H9 (cell line): ENCODE data around the gene LAMTOR4. TPM values are rescaled to one million over a fixed set of nuclear protein-coding genes. Genes with fewer than 3 reads are reported as not detected.

ENCODE experiments used
- DNase-seq: peaks from one replicate; pipeline ENCODE4 v3.0.0-alpha.2; 2017
- H2AFZ ChIP-seq: one replicate; pipeline ENCODE4 v1.6.1; 2013; ENCODE audit warnings: mild to moderate bottlenecking, low read length, control low read depth, moderate library complexity
- H2AK5ac ChIP-seq: 2 replicates; pipeline ENCODE4 v1.6.1; 2013; ENCODE audit warnings: low read length, control low read depth, mixed read lengths; ENCODE audit not compliant: insufficient read length
- H2BK120ac ChIP-seq: one replicate; pipeline ENCODE4 v1.6.1; 2013; ENCODE audit warnings: low read depth, mild to moderate bottlenecking, low read length, control low read depth, inconsistent platforms; ENCODE audit not compliant: poor library complexity, severe bottlenecking
- H2BK12ac ChIP-seq: 2 replicates; pipeline ENCODE4 v1.6.1; 2013; ENCODE audit warnings: low read length, control low read depth, mixed read lengths, low read depth; ENCODE audit not compliant: insufficient read length
- H2BK15ac ChIP-seq: 2 replicates; pipeline ENCODE4 v1.6.1; 2013; ENCODE audit warnings: low read depth, low read length, control low read depth
- H2BK20ac ChIP-seq: one replicate; pipeline ENCODE4 v1.6.1; 2013; ENCODE audit warnings: low read depth, mild to moderate bottlenecking, low read length, control low read depth, inconsistent platforms; ENCODE audit not compliant: poor library complexity, severe bottlenecking
- H2BK5ac ChIP-seq: 2 replicates; pipeline ENCODE4 v1.6.1; 2013; ENCODE audit warnings: low read length, control low read depth, mixed read lengths; ENCODE audit not compliant: insufficient read length
- H3K14ac ChIP-seq: 2 replicates; pipeline ENCODE4 v1.6.1; 2013; ENCODE audit warnings: low read length, control low read depth; ENCODE audit not compliant: insufficient read depth
- H3K18ac ChIP-seq: 2 replicates; pipeline ENCODE4 v1.6.1; 2013; ENCODE audit warnings: low read depth, mild to moderate bottlenecking, mixed read lengths, low read length, control low read depth; ENCODE audit not compliant: insufficient read length
- H3K23ac ChIP-seq: 2 replicates; pipeline ENCODE4 v1.6.1; 2013; ENCODE audit warnings: low read length, control low read depth, mixed read lengths, low read depth; ENCODE audit not compliant: insufficient read length
- H3K23me2 ChIP-seq: 2 replicates; pipeline ENCODE4 v1.6.1; 2013; ENCODE audit warnings: low read depth, mild to moderate bottlenecking, mixed read lengths, low read length, control low read depth; ENCODE audit not compliant: insufficient read length, poor library complexity, severe bottlenecking
- H3K27ac ChIP-seq: 2 replicates; pipeline ENCODE4 v1.5.1; 2013; ENCODE audit warnings: low read length, control low read depth, mixed read lengths, low read depth; ENCODE audit not compliant: insufficient read length
- H3K27me3 ChIP-seq: 2 replicates; pipeline ENCODE4 v1.6.1; 2013; ENCODE audit warnings: low read length, control low read depth, inconsistent platforms; ENCODE audit not compliant: insufficient read depth
- H3K4ac ChIP-seq: 2 replicates; pipeline ENCODE4 v1.6.1; 2013; ENCODE audit warnings: low read depth, mild to moderate bottlenecking, control low read depth, inconsistent platforms, low read length, moderate library complexity
- H3K4me1 ChIP-seq: 2 replicates; pipeline ENCODE4 v1.6.1; 2013; ENCODE audit warnings: low read length, control low read depth, inconsistent platforms; ENCODE audit not compliant: insufficient read depth
- H3K4me2 ChIP-seq: 2 replicates; pipeline ENCODE4 v1.6.1; 2013; ENCODE audit warnings: low read length, control low read depth, mixed read lengths; ENCODE audit not compliant: insufficient read length, insufficient read depth
- H3K56ac ChIP-seq: 2 replicates; pipeline ENCODE4 v1.6.1; 2013; ENCODE audit warnings: low read depth, mild to moderate bottlenecking, mixed read lengths, low read length, control low read depth; ENCODE audit not compliant: insufficient read length
- H3K79me1 ChIP-seq: 2 replicates; pipeline ENCODE4 v1.6.1; 2013; ENCODE audit warnings: low read depth, mild to moderate bottlenecking, moderate library complexity, low read length, control low read depth, inconsistent platforms; ENCODE audit not compliant: insufficient read depth, poor library complexity, severe bottlenecking
- H3K79me2 ChIP-seq: 2 replicates; pipeline ENCODE4 v1.6.1; 2013; ENCODE audit warnings: low read length, control low read depth, inconsistent platforms; ENCODE audit not compliant: insufficient read depth
- H3K9ac ChIP-seq: 2 replicates; pipeline ENCODE4 v1.6.1; 2013; ENCODE audit warnings: low read length, control low read depth, mixed read lengths; ENCODE audit not compliant: insufficient read length; ENCODE audit errors: extremely low read depth
- H3K9me3 ChIP-seq: one replicate; pipeline ENCODE4 v1.6.1; 2013; ENCODE audit warnings: low read depth, low read length, inconsistent platforms; ENCODE audit not compliant: control insufficient read depth
- H3T11ph ChIP-seq: one replicate; pipeline ENCODE4 v1.6.1; 2013; ENCODE audit warnings: mild to moderate bottlenecking, low read length, control low read depth, inconsistent platforms
- H4K20me1 ChIP-seq: one replicate; pipeline ENCODE4 v1.6.1; 2013; ENCODE audit not compliant: control insufficient read depth, insufficient read length, insufficient read depth
- H4K5ac ChIP-seq: 2 replicates; pipeline ENCODE4 v1.6.1; 2013; ENCODE audit warnings: low read depth, mild to moderate bottlenecking, mixed read lengths, low read length, control low read depth; ENCODE audit not compliant: insufficient read length
- H4K8ac ChIP-seq: replicated peaks from 2 replicates; pipeline ENCODE4 v1.6.1; 2013; ENCODE audit warnings: low read length, control low read depth, mixed read lengths, low read depth; ENCODE audit not compliant: insufficient read length
- H4K91ac ChIP-seq: 2 replicates; pipeline ENCODE4 v1.6.1; 2013; ENCODE audit warnings: low read depth, mild to moderate bottlenecking, moderate library complexity, mixed read lengths, low read length, control low read depth; ENCODE audit not compliant: insufficient read length
- H3K27ac Mint-ChIP-seq, 3 experiments: 2 replicates in 2 of 3; 3 replicates in 1 of 3; pipeline ENCODE4 v1.8.0; 2020 to 2021; ENCODE audit warnings: mixed read lengths in 3 of 3, mild to moderate bottlenecking in 1 of 3, moderate library complexity in 1 of 3
- H3K27me3 Mint-ChIP-seq: 2 replicates; pipeline ENCODE4 v1.8.0; 2021; ENCODE audit warnings: low read depth, mild to moderate bottlenecking, moderate library complexity, mixed read lengths
- H3K36me3 Mint-ChIP-seq, 3 experiments: 2 replicates in 2 of 3; 3 replicates in 1 of 3; pipeline ENCODE4 v1.8.0; 2020 to 2021; ENCODE audit warnings: low read depth in 3 of 3, mixed read lengths in 3 of 3; ENCODE audit not compliant: insufficient read depth in 1 of 3
- H3K4me1 Mint-ChIP-seq, 2 experiments: 2 replicates each; pipeline ENCODE4 v1.8.0; 2020; ENCODE audit warnings: mixed read lengths in 2 of 2
- H3K4me3 Mint-ChIP-seq, 2 experiments: 2 replicates in 1 of 2; 3 replicates in 1 of 2; pipeline ENCODE4 v1.8.0; 2020 to 2021; ENCODE audit warnings: mild to moderate bottlenecking in 2 of 2, mixed read lengths in 2 of 2, moderate library complexity in 1 of 2
- H3K9me3 Mint-ChIP-seq, 2 experiments: 2 replicates in 1 of 2; 3 replicates in 1 of 2; pipeline ENCODE4 v1.8.0; 2020; ENCODE audit warnings: mild to moderate bottlenecking in 2 of 2, mixed read lengths in 2 of 2, moderate library complexity in 1 of 2
- CTCF ChIP-seq: fragments of 200-600 bp; sonication (generic); conservative IDR thresholded peaks from 3 replicates; pipeline ENCODE4 v1.8.0; 2021; ENCODE audit warnings: antibody characterized with exemption, mild to moderate bottlenecking
- total RNA-seq: library from RNA; stranded (reverse); gene quantifications from 2 replicates; pipeline ENCODE4 v1.2.1, GENCODE V29; 2021

The LAMTOR4 gene
- total RNA-seq, 1 experiment from 2014 or later: 179 TPM

GRCh38 chr7:100152404-100152803 is 3.7 kb downstream of the LAMTOR4 start:
- Histone ChIP-seq H3K14ac (no peak overlapping the region), H3K4me1 (no peaks in the 10 kb centered on the region; the same call in 1 of the 2 replicates), H2AFZ (no peak overlapping the region), H2AK5ac (no peak overlapping the region), H3K18ac (no peak overlapping the region), H2BK15ac (no peak overlapping the region), H3K4ac (no peak overlapping the region), H3K4me2 (no peak overlapping the region), H2BK5ac (no peak overlapping the region), H4K91ac (no peak overlapping the region), H3K9me3 (no peaks in the 10 kb centered on the region), H2BK12ac (no peak overlapping the region), H4K8ac (no peak overlapping the region), H3K79me2 (no peaks in the 10 kb centered on the region), H2BK20ac (no peak overlapping the region), H3K79me1 (peaks cover 1% of the 10 kb centered on the region), H3K27me3 (no peaks in the 10 kb centered on the region), H2BK120ac (no peak overlapping the region), H3K27ac (no peak overlapping the region), H3K23me2 (peaks cover 6% of the 10 kb centered on the region), H3K9ac (no peak overlapping the region), H3K56ac (no peak overlapping the region), H4K20me1 (peaks cover 2% of the 10 kb centered on the region), H3K23ac (no peak overlapping the region), H4K5ac (no peak overlapping the region), H3T11ph (no peak overlapping the region)
- Mint-ChIP-seq H3K36me3 (peaks cover 26 to 63% (median 60%) of the 10 kb centered on the region in 3 experiments), H3K9me3 (no peaks in the 10 kb centered on the region), H3K4me1 (peaks cover 21 to 33% of the 10 kb centered on the region in 2 experiments), H3K27me3 (no peaks in the 10 kb centered on the region; the same call in 1 of the 2 replicates), H3K4me3 (no peak overlapping the region; a peak in 1 of 5 replicates), H3K27ac (peak overlapping the region in 2 of 3 experiments; percentile 19 to 26; a peak in 2 of 7 replicates)
- DNase-seq: no peak
- no peak for TF ChIP-seq CTCF
